Large intestine (tissue), 3 donors: ENCODE measurements around the gene SLC28A1. TPM values are rescaled to one million over a fixed set of nuclear protein-coding genes. Genes with fewer than 3 reads are reported as not detected.

Source experiments
- DNase-seq, 2 donors: peaks; one replicate each; pipeline versions ENCODE4 v3.0.0 to v3.0.0-alpha.2; 2013
- H3K27ac ChIP-seq: one replicate; pipeline ENCODE4 v1.5.1; 2013; ENCODE audit warnings: low read length
- H3K27me3 ChIP-seq: 2 replicates; pipeline ENCODE4 v1.6.1; 2013; ENCODE audit warnings: low read length; ENCODE audit not compliant: control insufficient read depth, insufficient read depth
- H3K36me3 ChIP-seq: 2 replicates; pipeline ENCODE4 v1.6.1; 2013; ENCODE audit warnings: low read length; ENCODE audit not compliant: control insufficient read depth, insufficient read depth
- H3K4me1 ChIP-seq: one replicate; pipeline ENCODE4 v1.6.1; 2013; ENCODE audit warnings: low read length; ENCODE audit not compliant: control insufficient read depth, insufficient read depth
- H3K4me3 ChIP-seq: one replicate; pipeline ENCODE4 v1.5.1; 2013; ENCODE audit warnings: low read length
- H3K9me3 ChIP-seq: one replicate; pipeline ENCODE4 v1.6.1; 2013; ENCODE audit warnings: mild to moderate bottlenecking, low read depth, low read length, moderate library complexity; ENCODE audit not compliant: control insufficient read depth
- WGBS: methylation state at CpG from one replicate; pipeline ENCODE4 v1.1.5; 2013; ENCODE audit warnings: low lambda C conversion rate; ENCODE audit not compliant: insufficient coverage; 5-methylcytosine and 5-hydroxymethylcytosine counted together
- polyA plus RNA-seq: library from polyadenylated mRNA; unstranded; fragments of 120-200 nt; gene quantifications from one replicate; pipeline ENCODE4 v1.2.1, GENCODE V29; 2013

The SLC28A1 gene
- polyA plus RNA-seq, 1 donor, result 33.1 TPM

DNA sequence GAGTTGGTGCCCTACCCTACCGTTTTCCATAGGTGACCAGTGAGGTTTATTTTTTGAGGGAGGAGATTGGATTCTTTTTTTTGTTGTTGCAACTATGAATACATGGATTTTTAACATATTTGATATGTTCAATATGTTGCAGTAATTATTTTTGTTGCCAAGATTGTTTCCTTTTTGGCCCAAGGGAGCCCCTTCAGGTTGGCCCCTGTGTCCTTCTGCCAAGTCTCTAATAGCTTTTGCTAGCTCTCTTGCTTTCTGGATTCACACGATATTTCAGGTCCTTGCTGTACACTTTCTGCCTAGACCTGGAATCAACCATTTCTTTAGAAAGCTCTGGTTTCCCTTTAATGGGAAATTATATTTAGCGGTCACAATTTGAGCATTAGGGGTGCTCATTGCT, 22.7 kb upstream of the SLC28A1 start:
- H3K27ac ChIP-seq, result no peak overlapping the region
- WGBS, result 67% methylated on average over 1 of the region's 3 CpGs
- no peaks in the 10 kb centered on the region for H3K27me3 ChIP-seq
- H3K9me3 ChIP-seq, result no peaks in the 10 kb centered on the region
- H3K4me1 ChIP-seq, result no peaks in the 10 kb centered on the region
- H3K4me3 ChIP-seq, result no peak overlapping the region
- peaks cover 31% of the 10 kb centered on the region for H3K36me3 ChIP-seq
- DNase-seq, result no peak

DNA sequence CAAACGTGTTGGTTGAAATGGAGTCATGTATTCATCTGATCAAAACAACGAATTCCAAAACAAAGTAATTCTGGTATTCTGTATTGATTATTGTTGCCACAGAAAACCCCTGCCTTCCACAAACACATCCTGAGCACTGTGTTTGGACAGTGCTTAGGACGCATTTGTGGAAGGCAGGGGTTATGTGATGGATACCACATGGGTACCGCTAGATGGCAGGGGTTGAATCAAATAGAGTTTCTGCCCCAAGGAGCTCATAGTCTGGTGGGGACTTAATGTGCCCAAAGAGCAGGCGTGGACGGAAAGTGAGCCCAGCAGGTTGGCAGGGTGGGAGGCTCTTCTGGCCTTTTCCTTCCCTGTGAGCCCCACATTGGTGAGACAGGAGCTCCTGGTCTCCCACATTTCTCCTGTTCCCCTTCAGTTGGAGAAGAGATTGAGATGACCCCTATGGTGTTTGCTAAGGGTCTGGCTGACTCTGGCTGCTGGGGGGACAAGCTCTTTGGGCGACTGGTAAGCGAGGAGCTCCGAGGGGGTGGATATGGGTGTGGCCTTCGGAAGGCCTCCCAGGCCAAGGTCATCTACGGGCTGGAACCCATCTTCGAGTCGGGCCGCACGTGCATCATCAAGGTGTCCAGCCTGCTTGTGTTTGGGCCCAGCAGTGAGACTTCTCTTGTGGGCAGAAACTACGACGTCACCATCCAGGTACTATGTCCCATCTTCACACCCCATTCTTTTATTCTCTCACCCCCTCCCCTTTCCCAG, 22.1 kb upstream of the SLC28A1 start:
- no peaks in the 10 kb centered on the region for H3K9me3 ChIP-seq
- DNase-seq, result no peak
- H3K4me3 ChIP-seq, result no peak overlapping the region
- H3K36me3 ChIP-seq, result peaks cover 25% of the 10 kb centered on the region
- H3K27ac ChIP-seq, result no peak overlapping the region
- H3K4me1 ChIP-seq, result no peaks in the 10 kb centered on the region
- WGBS, result no CpG with 5 or more reads among the region's 17 CpGs
- no peaks in the 10 kb centered on the region for H3K27me3 ChIP-seq

DNA sequence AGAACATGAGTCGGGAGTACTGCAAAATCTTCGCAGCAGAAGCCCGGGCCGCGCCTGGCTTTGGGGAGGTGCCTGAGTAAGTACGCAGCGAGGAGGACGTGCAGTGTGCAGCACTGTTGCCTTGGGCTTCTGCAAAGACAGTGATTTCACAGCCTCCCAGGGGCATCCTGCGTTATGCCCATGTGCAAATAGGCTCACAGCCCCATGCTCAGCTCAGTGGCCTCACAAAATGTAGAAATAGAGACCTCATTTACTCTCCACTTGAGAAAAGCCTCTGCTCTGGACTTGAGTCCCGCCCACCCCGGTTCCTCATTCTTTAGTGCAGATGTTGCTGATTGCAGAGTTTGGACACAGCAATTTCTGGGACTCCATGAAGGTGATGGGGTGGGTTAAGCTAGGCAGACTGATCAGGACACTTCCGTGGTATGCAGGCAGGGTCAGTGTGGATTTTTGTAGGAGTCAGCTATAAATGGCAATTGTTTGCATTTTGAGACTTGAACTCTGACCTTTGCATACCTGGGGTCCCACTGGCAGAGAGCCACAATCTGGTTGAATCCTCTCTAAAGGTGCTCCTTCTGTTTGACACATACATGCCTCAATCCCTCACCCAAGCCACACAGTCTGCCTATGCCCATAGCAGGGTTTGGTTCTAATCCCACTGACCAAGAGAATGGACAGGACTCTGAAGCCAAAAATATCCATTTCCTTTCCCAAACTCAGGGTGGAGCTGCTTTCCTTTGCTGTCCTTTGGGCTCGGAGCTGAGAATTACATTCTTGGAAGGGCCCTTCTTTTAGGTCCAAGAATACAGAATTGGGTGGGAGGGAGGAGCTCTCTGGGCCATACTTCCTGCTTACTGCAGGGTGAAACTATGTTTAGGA, 20.7 kb upstream of the SLC28A1 start:
- H3K9me3 ChIP-seq, result no peaks in the 10 kb centered on the region
- no peaks in the 10 kb centered on the region for H3K4me1 ChIP-seq
- WGBS, result no CpG with 5 or more reads among the region's 13 CpGs
- no peak for DNase-seq
- H3K36me3 ChIP-seq, result peaks cover 15% of the 10 kb centered on the region
- H3K27me3 ChIP-seq, result no peaks in the 10 kb centered on the region
- H3K27ac ChIP-seq, result no peak overlapping the region
- no peak overlapping the region for H3K4me3 ChIP-seq

- Histone ChIP-seq H3K4me1 (no peaks in the 10 kb centered on the region), H3K9me3 (no peaks in the 10 kb centered on the region), H3K36me3 (peaks cover 15% of the 10 kb centered on the region), H3K27me3 (no peaks in the 10 kb centered on the region), H3K27ac (no peak overlapping the region), H3K4me3 (no peak overlapping the region)
- WGBS, result no CpG with 5 or more reads among the region's 7 CpGs
- no peak for DNase-seq
These were observed 20.0 kb upstream of the SLC28A1 start for GRCh38 chr15:84864444-84864795.

DNA sequence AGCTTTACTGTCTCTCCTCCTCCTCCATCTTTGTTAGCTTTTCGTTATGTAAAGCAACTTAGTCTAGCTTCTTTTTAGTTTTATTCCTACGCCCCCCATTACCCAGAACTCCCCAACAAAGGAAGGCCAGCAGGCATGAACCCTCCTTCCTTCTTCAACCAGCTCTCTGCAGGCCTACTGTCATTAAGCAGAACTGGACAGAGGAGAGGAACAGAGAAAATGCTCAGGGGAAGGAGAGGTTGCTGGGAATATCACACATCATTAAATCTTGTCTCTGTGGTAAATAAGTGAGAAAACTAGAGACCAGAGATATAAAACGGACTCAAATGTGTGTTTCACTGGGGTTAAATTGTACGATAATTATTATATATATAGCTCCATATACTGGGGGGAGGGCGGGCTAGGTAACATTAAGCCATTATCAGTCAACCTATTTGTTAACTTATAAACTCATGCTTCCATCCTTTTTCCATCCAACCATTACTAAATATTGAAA, 19.3 kb upstream of the SLC28A1 start:
- Histone ChIP-seq H3K27me3 (no peaks in the 10 kb centered on the region), H3K4me3 (no peak overlapping the region), H3K27ac (no peak overlapping the region), H3K9me3 (no peaks in the 10 kb centered on the region), H3K36me3 (peaks cover 14% of the 10 kb centered on the region), H3K4me1 (no peaks in the 10 kb centered on the region)
- WGBS, result no CpG with 5 or more reads among the region's 5 CpGs
- no peak for DNase-seq

DNA sequence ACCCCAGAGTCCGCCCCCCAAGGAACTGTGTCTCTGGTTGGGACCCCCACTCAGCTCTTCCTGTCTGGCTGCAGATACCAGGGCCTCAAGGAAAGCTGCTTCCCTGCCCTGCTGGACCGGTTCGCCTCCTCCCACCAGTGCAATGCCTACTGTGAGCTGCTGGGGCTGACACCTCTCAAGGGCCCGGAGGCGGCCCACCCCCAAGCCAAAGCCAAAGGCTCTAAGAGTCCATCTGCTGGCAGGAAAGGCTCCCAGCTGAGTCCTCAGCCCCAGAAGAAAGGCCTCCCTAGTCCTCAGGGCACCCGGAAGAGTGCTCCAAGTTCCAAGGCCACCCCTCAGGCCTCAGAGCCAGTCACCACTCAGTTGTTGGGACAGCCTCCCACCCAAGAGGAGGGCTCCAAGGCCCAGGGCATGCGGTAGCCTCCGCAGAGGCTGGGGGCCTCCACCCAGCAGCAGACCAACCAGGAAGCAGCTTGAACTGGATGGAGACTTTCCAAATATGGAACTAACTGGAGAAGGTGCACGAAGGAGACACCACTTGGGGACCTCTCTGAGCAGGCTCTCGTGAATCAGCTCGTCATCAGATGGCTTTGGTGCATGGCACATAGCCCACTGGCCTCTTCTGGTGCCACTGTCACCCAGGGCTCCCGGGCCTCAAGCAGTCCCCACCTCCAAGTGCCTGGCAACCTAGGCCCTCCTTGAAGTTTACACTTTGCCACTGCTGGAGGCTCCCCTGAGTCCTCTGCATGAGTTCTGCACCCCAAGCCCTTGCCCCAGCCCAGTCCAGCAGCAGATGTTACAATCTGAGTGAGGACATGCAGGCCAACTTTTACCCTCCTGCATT, 16.2 kb upstream of the SLC28A1 start:
- H3K4me1 ChIP-seq, result no peaks in the 10 kb centered on the region
- DNase-seq, result no peak
- no peak overlapping the region for H3K4me3 ChIP-seq
- no peak overlapping the region for H3K27ac ChIP-seq
- H3K9me3 ChIP-seq, result no peaks in the 10 kb centered on the region
- H3K27me3 ChIP-seq, result no peaks in the 10 kb centered on the region
- WGBS, result no CpG with 5 or more reads among the region's 12 CpGs
- peaks cover 6% of the 10 kb centered on the region for H3K36me3 ChIP-seq

DNA sequence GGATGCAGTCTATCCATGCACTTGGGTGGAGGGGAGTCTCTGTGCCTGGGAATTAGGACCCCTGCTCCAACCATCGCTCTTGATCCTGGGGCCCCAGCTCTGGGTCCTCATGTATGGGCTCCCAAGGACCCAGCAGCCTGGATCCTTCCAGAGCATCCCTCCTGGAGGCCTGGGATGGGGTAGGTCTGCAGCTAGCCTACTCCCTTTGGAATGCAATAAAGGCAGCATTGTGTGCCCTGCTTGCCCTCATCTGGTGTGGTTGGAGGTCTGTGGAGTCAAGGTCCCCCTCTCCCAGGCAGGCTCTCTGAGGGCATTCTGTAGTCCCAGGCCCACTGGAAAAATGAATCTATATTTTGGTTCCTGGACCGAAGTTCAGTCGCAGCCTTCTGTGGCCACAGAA, 15.0 kb upstream of the SLC28A1 start:
- WGBS, result no CpG with 5 or more reads among the region's 3 CpGs
- no peaks in the 10 kb centered on the region for H3K27me3 ChIP-seq
- H3K27ac ChIP-seq, result no peak overlapping the region
- H3K4me1 ChIP-seq, result no peaks in the 10 kb centered on the region
- no peaks in the 10 kb centered on the region for H3K9me3 ChIP-seq
- no peak overlapping the region for H3K4me3 ChIP-seq
- peaks cover 2% of the 10 kb centered on the region for H3K36me3 ChIP-seq
- DNase-seq, result no peak

GRCh38 chr15:84871428-84871985, 13.0 kb upstream of the SLC28A1 start:
- no CpG with 5 or more reads among the region's 9 CpGs for WGBS
- H3K27ac ChIP-seq, result no peak overlapping the region
- no peaks in the 10 kb centered on the region for H3K9me3 ChIP-seq
- DNase-seq, result no peak
- peaks cover 2% of the 10 kb centered on the region for H3K36me3 ChIP-seq
- H3K27me3 ChIP-seq, result no peaks in the 10 kb centered on the region
- no peaks in the 10 kb centered on the region for H3K4me1 ChIP-seq
- no peak overlapping the region for H3K4me3 ChIP-seq

DNA sequence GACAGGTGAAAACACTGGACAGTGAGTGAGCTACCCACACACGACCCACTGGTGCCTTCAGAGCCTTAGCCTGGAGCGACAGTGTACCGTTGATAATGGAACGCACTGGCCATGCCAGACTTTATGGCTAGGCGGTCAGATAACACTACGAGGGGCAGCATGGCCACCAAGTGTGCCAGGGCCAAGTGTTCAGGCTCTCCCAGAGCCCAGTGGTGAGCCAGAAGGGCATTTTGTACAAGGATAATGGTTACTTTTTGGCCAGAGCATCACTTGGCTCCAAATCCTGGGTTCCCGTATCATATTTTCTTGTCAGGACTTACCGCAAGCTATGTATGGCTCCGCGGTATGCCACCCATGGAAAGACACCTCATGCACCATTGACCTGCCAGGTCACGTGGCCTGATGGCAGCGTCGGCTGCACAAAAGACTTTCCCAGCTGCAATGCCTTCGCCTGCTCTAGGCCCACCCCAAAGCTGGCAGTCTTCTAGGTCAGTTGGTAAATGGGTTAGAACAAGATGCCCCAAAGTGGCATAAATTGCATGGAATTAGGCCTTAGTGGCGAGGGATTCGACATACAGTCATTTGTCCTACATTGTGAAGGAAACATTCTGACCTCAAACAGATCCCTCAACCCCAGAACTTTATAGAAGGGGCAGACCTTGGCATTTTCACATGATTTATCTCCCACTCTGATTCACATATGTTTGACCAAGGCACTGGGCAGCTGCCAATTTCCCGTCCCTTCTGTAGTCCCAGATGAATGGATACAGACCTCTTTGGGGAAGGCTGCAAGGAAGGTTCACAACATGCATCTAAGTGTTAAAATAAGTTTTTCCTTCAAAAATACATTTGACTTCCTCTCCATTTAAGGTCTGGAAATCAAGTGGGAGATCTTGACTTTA, 12.2 kb upstream of the SLC28A1 start:
- Histone ChIP-seq H3K36me3 (peaks cover 2% of the 10 kb centered on the region), H3K4me3 (no peak overlapping the region), H3K4me1 (no peaks in the 10 kb centered on the region), H3K27me3 (no peaks in the 10 kb centered on the region), H3K9me3 (no peaks in the 10 kb centered on the region), H3K27ac (no peak overlapping the region)
- no peak for DNase-seq
- no CpG with 5 or more reads among the region's 17 CpGs for WGBS
